NCI-H2196 (cell line): ENCODE data around the gene SP4.
"Not testable (repeated sequence)": the region's sequence is repeated elsewhere in the genome, so short reads cannot be mapped to it uniquely, and the experiment has no call there.

Experiments used
- DNase-seq: peaks from one replicate; lab custom pipeline; 2025; ENCODE audit not compliant: unreplicated experiment; lab: John Stamatoyannopoulos, UW

The SP4 gene

DNA sequence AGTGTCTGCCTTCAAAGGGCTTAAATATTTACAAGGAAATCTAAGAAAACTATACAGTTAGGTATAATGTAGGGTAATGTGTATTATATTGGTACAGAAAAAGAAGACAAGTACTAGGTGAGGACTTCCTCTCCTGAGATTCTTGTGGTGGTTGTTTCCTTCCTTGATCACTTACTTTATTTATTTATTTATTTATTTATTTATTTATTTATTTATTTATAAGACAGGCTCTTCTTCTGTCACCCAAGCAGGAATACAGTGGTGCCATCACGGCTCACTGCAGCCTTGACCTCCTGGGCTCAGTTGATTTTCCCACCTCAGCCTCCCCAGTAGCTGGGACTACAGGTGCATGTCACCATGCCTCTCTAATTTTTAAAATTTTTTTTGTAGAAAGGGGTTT is 96.8 kb downstream of the SP4 start:
- DNase-seq, result no peak

DNA sequence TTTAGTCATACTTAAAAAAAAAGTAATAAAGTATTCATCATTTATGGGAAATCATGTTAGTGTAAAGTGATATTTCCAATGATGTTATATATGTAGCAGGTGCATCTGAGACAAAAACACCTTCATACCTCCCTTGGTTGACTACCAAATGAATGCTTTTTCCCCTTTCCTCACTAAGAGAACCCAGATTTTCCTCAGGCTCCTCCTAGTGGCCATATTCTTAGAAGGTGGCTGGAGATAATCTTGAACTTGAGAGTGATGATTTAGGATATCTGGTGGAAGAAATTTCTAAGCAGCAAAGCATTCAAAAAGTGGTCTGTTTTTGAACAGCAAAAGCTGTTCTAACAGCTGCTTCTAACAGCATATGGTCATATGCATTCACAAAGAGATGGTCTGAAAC is 98.1 kb downstream of the SP4 start:
- no peak for DNase-seq

DNA sequence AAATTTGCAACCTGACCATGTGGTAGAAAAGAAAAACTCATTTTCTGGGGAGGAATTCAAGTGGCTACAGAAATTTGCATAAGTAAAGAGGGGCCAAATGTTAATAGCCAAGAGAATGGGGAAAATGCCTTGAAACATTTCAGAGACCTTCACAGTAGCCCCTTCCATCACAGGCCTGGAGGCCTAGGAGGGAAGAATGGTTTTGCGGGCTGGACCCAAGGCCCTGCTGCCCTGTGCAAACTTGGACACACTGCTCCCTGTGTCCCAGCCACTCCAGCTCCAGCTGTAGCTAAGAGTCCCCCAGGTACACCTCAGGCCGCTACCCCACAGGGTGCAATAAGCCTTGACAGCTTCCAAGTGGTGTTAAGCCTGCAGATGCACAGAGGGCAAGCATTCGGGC is 98.6 kb downstream of the SP4 start:
- DNase-seq, result no peak

DNA sequence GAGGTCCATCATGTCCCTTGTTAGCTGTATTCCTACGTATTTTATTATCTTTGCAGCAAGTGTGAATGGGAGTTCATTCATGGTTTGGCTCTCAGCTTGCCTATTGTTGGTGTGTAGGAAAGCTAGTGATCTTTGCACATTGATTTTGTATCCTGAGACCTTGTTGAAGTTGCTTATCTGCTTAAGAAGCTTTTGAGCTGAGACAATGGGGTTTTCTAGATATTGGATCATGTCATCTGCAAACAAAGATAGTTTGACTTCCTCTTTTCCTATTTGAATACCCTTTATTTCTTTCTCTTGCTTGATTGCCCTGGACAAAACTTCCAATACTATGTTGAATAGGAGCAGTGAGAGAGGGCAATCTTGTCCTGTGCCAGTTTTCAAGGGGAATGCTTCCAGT is 104.6 kb downstream of the SP4 start:
- DNase-seq, result not testable (repeated sequence)

DNA sequence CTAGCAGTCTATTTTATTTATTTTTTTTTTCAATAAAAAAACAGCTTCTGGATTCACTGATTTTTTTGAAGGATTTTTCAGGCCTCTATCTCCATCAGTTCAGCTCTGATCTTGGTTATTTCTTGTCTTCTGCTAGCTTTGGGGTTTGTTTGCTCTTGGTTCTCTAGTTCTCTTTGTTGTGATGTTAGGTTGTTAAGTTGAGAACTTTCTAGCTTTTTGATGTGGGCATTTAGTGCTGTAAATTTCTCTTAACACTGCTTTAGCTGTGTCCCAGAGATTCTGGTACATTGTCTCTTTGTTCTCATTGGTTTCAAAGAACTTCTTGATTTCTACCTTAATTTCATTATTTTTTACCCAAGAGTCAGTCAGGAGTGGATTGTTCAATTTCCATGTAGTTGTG is 105.8 kb downstream of the SP4 start:
- DNase-seq, result not testable (repeated sequence)

DNA sequence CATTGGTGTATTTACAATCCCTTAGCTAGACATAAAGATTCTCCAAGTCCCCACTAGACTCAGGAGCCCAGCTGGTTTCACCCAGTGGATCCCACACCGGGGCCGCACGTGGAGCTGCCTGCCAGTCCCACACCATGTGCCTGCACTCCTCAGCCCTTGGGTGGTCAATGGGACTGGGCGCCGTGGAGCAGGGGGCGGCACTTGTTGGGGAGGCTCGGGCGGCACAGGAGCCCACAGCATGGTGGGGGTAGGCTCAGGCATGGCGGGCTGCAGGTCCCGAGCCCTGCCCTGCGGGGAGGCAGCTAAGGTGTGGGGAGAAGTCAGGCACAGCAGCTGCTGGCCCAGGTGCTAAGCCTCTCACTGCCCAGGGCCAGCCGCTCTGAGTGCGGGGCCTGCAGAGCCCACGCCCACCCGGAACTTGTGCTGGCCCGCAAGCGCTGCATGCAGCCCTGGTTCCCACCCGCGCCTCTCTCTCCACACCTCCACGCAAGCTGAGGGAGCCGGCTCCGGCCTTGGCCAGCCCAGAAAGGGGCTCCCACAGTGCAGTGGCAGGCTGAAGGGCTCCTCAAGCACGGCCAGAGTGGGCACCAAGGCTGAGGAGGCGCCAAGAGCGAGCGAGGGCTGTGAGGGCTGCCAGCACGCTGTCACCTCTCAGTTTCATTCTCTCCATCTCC is 108.7 kb downstream of the SP4 start:
- not testable (repeated sequence) for DNase-seq

DNA sequence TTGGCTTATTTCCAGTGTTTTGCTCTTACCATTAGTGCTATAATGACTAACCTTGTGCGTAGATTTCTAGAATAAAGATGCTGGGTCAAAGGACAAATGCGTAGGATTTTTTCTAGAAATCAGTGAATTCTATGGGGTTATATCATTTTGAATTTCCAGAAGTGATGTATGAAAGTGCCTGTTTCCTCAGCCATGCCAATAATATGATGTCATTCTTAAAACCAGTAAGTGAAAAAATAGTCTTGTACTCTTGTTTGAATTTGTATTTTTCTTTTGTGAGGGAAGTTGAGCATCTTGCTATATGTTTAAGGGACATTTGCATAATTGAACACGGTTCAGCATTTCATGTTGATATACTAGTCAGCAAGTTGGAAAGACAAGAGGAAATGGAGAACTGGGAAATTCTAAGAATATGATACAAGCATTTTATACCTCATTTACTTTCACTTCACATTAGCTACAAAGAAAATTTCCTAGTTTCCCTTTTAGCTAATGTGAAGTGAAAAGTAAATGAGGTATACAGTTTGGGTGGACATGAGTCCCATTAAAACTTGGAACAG is 111.1 kb downstream of the SP4 start:
- DNase-seq, result no peak

DNA sequence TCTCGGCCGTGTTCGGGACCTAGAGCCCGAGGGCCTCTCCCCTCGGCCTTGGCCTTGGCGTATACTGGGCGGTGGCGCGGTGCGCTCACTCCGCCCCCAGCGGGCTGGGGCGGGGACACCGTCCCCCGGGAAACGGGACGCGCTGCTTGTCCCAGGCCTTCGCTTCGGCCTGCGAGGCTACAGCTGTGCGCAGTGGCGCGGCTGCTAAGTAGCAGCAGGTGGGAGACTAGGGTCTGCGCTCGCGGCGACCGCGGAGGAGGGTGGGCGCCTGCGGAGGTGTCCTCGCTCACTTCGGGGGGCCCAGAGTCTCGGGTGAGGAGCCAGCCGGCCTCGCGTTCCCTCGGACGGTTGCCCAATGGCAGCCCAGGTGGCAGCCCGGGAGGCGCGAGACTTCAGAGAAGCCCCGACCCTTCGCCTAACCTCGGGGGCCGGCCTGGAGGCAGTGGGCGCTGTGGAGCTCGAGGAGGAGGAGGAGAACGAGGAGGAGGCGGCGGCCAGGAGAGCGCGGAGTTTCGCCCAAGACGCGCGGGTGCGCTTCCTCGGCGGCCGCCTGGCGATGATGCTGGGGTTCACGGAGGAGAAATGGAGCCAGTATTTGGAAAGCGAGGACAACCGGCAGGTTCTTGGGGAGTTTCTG is 115.1 kb downstream of the SP4 start, which contains the start of gene DNAH11:
Gene DNAH11 (plus strand): TSS at position 149 of the 637 bp plus-strand sequence. CDS start 207 bp downstream, at position 356.
- peak; percentile 12 for DNase-seq

DNA sequence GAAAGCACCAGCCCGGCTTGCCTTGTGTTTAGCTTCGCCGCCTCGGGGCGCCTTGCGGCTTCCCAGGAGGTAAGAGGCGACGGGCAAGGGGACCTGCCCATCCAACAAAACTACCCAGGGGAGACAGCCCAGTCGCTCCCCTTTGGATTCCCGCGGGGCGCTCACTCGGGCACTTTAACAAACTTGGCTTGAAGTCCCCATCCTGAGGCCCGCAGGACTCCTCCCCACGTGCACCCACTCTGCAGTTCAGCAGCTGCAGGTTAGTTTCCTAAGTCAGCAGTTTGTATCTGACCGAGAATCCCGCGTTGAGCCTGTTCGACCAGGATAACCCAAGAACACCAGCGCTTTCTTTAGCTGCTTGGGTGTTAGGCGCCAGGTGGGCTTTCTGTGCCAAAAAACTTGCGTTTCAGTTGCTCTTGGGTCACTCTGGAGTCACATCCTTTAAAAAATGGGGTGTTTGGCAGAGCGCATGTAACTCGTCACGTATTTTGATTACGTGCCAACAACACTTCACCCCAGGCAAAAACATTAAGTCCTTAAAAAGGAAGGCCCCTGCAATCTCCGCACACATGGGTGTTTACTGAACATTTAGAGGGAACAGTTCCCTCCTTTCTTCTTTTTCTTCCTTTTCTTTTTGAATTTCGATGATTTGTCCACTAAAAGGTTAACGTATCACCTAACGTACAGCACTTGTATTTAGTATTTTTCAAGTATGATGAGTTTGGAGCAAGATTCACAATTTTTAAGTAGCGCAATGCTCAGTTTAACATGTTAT is 115.8 kb downstream of the SP4 start:
- no peak for DNase-seq

DNA sequence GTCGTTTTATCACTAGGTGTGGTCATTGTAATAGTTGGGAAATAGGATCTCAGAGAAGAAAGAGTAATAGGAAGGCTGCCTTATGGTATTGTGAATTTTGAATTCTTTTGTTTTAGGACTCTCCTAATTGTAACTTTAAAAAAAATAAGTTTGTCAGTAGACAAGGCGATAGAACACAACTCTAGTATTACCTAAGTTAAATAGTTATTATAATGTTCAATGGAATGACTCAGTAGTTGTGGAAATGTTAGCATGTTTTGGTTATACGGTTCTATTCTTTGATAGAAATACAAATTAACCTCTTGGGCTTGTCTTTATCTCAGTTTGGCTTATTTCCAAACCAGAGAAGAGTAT is 116.4 kb downstream of the SP4 start:
- no peak for DNase-seq

DNA sequence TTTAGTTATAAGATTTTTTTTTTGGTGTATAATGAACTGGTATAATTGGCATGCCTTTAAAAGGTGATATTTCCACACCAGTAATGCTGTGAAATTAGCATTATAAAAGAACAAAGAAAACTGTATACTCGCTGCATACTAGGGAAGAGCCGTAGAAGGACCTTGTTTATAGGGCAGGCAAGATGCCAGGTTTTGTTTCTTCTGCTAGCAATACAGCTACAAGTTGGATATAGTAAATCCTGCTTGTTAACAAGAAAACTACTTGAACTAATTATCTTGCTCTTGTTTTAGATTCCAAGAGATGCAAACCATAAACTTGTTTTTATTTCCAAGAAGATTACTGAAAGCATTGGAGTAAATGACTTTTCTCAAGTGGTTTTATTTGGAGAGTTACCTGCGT is 116.8 kb downstream of the SP4 start:
- no peak for DNase-seq

DNA sequence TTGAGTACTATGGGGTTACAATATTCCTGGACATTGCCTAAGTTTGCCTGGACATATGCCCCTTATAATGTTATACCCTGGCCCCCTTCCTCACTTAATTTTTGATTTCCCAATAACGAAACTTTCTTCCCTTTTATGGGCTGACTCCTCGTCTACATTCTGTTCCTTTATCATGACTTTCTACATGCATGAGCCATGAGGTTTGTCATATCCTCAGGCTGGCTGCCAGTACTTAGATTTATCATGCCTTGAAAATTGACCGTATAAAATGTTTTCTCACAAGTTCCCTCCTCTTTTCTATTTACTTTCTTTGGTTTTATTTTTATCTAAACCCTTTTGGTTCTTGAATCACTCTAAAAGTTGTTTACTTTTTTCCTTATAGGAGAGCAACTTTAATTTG is 119.6 kb downstream of the SP4 start:
- DNase-seq, result no peak

DNA sequence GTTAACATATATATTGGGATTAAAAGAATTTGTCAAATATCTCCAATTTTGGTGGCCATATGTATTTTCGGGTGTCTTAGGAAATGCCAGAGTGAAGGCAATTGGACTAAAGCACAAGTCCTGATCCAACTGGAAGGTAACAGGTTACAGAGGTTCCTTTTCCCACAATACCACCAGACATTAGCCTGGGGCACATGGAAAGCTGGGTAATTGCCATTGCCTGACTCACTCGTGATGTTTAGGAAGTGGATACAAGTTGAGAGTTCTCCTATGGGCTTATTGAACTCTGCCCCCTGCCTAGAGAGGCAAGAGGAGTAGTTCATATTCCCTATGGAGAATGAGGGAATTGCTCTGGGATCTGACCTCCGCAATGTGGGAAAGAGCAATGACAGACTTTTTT is 120.6 kb downstream of the SP4 start:
- no peak for DNase-seq

DNA sequence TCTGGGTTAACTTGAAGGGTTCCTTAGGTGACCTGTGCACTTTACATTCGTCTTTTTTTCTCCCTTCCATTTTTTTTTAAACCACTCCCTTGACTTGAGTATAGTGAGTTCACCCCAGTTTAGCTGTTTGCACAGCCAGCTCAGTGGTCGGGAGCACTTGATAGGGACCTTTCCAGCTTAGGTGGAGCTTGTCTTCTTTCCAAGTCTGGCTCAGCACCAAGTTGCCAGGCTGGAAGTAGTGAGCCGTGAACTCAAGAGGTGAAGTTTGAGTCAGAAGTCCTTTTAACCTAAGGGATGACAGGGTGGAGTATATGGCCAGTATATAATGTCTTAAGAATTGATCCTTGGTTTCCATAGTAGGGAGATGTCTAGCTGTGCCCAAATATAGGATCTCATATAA is 122.2 kb downstream of the SP4 start:
- no peak for DNase-seq

DNA sequence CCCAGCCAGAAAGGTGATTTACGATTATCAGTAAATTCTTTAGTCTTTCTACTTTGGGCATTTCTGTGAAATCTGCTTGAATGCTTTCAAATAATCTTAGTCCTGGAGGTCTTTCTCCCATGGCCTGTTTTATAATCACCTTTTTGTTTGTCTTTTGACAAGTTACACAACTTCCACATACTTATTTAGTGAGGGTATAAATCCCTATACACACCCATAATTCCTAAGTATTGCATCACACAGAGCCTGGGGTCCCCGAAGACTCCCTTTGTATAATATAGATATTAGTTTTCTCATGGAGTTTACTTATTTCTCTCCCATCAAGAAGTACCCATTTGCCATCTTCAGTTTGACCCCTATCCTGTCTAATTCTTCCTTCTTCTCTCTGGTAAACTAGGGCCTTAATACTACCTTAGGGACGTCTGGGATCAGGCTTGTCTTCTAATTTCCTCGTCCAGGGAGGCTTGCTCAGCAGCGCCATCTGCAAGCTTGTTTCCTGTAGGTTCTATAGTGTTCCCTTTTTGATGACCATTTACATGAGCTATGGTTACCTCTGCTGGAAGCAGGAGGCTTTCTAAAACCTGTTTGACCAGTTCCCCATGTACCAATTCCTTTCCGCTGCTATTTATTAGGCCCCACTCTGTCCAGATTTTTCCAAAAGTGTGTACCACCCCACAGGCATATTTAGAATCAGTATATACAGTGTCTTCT is 123.1 kb downstream of the SP4 start:
- DNase-seq, result no peak

DNA sequence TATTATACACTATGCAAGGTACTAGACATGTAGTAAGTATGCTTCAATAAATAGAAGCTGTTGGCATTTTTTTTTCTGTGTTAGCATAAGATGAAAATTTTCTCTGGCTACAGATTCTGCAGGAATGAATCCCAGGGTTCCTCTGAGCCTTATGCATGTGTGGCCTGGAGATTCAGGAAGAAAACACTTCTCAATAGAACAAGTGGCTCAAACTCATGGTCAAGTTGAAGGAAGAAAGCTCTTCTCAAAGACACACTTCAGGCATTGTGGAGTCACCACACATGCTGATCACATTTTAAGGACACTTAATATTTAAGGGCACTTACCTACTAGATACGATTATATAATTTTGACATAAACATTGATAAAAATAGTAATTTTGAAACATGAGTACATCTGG is 134.5 kb downstream of the SP4 start:
- DNase-seq, result no peak
